Measurements from ENCODE around the gene SETD3. TPM values are rescaled to one million over a fixed set of nuclear protein-coding genes. Genes with fewer than 3 reads are reported as not detected.

Gene SETD3
- total RNA-seq, 1 donor from 2014 or later = 61.5 TPM

DNA sequence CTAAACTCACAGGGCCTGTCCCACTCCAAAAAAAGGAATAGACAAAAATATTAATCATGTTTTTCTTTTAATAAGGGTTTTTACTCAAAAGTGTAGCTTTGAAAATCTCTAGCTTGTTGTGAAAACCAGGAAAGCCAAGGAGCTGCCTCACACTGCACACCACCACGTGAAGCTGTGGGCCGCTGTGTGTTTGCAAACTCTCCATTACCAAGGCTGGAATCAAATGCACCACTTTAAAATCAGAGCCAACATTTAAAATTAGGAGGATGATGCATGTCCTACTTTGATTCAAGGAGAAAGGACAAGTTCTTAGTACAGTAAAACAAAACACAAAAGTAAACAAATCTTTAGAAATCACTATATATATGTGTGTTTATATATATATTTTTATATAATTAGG, 83.0 kb downstream of the SETD3 start:
- no peak for DNase-seq (ENCODE audit: low spot score)

DNA sequence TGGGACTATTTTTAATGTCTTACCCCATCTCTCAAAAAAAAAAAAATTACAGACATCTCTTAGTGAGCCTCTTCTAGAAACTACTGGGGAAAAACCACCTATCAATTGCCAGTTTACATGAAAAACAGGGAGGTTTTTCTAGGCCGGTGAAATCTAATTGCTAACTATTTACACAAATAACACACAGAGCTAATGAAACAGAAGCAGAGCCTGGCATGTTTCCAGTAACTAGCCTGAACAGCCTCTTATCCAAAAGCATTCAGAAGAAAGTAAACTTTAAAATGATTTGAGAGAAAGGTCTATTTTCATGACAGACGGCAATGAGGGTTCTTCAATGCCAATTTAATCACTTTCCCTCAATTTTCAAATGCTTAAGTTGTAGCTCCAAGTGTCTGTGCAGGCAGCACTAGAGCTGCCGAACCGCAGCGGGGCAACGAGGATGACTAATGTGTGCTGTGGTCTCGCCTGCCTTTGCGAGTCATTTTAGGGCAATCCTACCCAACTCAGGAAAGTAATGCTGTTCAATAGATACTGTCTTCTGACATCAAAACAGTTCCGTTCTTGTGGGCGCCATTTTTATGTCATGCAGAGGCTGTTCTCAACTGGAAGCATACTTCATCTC, 84.6 kb downstream of the SETD3 start:
- no peak for DNase-seq (ENCODE audit: low spot score)

DNA sequence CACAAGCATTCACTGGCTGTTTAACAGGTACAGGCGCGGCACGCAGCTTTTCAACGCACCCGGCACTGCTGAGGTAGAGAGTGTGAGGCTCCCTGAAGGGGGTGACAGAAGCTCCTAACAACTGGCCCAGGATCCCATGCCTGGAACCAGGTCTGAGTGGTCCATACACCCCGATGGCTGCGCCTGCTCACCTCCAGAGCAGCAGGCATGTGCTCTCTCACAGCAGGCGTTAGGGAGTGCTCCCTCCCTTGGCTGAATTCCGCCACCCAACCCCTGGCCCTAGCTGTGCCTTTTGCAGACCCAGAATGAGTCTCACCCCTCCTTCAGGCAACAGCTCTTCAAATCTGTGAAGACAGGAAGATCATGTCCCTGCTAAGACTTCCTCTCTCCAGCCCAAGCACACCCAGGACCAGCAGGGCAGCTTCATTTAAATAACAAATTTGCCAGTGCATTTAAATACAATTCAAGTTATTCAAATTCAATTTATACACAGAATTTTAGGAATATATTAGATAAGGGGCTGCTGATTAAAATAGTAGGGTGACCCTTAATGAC, 86.0 kb downstream of the SETD3 start:
- DNase-seq (ENCODE audit: low spot score) = no peak

DNA sequence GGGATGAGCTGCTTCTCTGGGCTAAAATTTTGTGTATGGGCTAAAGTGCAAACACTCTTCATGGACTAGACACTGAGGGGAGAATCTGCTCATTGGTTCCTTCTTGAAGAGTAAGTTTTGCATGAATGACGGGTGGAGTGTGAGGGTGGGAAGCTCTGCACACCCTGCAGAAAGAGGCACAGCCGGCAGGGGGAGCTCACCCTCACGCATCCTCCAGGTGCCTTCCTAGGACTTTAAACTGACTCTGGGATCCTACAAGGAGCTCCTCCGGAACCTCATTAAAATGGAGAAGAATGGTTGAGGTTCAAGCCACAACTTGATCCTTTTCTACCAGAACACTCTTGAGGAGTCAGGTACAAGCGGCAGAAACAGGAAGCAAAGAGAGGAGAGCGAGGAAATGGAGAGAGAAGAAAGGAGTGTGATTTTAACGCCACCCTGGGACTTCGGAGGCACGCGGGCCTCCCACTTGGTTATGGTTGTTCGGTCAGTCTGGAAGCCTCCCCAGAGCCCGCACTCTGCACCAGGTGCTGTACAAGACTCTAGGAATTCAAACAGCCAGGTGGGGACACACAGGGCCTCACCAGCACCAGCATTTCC, 87.5 kb downstream of the SETD3 start:
- no peak for DNase-seq (ENCODE audit: low spot score)

DNA sequence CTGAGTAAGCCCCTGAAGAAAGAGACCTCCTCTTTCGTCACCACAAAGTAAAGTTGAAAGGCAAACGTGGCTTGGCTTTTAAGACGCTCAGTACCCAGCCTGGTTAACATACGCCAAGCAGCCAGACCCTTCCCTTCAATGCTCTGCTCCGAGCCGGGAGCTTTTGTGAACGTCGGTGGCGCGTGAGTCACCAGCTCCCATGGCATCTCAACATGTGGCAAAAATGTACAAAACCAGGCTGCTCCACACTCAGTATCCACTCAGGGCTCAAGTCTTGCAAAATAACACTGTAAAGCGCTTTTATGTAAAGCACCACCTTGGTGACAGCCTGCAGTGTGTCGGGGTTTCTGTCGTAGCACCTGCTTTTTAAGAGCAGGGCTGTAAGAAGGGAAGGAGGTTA, 89.0 kb downstream of the SETD3 start:
- no peak for DNase-seq (ENCODE audit: low spot score)

DNA sequence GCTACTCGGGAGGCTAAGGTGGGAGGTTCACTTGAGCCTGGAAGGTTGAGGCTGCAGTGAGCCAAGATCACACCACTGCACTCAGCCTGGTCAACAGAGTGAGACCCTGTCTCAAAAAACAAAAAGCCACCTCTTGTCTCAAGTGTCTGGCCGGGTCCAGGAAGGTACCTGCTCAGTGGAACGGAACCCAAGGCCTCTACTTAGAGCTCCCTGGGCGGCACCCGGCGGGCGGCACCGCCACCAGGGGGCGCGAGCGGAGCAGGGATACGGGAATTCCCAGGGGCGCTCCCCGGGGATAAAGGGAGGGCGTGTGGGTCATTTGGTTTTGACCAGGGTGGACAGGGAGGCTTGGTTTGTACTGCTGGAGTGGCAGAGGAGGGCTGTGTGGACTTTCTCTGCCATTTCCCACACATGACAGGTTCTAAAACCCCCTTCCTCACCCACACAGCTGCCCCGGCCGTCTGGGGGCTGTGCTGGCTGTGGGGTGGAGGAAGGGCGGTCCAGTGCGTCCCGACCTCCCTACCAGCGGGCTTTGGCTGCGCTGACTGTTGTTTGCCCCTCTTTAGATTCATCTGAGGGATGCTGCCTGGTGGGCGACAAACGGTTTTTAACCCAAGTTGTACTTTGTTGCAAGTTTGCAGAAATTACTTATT, 91.4 kb downstream of the SETD3 start:
- no peak for DNase-seq (ENCODE audit: low spot score)

DNA sequence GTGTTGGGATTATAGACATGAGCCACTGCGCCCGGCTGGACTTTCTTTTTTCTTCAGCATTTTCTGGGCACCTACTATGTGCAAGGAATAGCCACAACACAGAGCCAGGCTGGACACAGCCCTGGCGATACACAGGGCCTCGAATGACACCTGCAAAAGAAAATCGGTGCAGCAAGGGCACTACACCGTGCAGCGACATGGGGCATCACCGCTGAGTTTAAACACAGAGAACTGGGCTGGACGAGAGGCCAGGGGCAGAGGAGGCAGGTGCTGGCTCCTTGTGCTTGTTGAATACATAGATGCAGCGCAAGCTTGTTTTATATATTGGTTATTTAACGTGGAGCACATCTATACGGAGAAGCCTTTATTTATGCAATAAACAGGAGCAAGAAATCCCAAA, 92.4 kb downstream of the SETD3 start:
- no peak for DNase-seq (ENCODE audit: low spot score)

DNA sequence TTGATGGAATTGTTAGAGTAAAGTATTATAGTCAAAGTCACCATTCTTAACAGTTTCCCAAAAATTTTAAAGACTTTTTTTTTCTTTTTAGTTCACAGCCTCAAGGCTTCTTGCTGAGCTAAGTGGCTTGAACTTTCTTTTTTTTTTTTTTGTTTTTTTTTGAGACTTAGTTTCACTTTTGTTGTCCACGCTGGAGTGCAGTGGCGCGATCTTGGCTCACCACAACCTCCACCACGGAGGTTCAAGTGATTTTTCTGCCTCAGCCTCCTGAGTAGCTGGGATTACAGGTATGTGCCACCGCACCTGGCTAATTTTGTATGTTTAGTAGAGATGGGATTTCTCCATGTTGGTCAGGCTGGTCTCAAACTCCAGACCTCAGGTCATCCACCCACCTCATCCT, 92.8 kb downstream of the SETD3 start:
- DNase-seq (ENCODE audit: low spot score) = no peak

DNA sequence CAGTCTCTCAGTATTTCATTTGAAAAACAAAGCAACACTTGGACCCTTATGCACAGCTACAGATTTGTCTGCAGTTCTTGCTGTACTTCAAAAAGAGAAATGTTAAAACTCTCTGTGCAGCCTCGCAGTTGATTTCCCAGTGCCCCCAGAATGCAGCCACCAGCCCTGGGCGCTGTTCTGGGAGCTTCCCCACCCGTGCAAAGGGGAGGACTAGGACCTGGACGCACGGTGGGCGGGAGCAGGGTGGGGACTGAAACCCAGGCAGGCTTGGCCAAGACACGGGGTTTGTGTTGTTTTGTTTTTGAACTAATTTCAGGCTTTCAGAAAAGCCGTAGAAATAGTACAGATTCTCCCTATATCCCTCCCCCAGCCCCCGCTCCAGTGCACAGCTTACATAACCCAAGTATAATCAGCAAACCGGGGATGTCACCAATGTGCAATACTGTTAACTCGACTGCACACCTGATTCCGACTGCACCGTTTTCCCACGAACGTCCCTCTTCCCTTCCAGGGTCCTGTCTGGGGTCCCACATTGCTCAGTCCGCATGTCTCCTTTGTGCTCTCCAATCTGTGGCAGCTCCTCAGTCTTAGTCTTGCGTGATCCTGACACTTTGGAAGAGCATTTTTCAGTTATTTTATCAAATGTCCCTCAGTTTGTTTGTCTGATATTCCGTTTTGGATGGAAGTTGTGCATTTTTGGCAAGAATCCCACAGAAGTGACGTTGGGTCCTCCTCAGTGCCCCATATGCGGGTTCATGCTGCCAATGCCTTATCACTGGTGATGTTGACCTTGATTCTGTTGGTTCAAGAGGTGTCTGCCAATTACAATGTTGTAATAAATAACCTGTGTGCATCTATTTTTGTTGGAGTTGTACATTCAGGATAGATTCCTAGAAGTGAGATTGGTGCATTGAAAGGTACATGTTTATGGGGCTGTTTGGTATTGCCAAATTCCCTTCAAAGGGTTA, 95.9 kb downstream of the SETD3 start:
- DNase-seq (ENCODE audit: low spot score) = peak; percentile 26

DNA sequence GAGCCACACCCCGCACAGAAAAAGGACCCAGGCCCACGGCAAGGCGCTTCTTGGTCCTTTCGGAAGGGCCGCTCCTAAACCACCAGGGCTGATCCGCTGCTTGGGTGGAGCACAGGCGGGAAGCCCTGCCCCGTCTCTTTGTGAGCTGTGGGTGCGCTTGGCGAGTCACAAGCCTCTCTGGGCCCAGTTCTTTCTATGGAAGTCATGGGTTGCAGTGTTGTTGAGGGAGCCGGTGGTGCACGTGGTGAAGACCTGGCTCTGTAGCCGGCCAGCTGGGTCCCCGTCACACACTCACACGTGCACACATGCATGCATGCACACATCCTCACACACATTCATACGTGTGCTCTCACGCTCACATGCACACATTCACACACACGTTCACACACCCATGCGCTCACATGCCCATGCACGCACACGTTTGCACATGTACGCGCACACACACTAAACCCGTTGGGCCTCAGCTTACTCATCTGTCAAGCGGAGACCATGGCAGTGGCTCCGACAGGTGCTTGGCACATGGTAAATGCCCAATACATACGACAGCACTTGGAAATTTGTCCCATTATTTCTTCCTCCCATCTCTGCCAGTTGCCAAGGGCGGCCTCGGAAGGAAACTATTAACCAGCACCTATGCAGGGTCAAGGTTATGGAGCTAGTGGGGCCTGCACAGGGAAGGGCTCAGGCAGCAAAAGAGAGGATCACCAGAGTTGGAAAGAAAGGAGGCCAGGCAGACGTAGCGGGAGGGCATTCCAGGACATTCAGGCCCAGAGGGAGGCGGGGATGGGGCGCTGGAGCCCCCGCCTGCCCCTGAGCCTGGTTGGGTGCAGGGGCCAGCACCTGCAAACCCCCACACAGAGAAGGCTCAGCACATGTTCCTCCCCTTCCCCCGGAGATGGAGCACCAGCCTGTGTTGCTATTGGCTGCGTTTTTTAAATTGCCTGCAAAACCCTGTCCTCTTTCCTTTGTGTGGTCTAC, 96.9 kb downstream of the SETD3 start:
- peak; percentile 67 for DNase-seq (ENCODE audit: low spot score)

DNA sequence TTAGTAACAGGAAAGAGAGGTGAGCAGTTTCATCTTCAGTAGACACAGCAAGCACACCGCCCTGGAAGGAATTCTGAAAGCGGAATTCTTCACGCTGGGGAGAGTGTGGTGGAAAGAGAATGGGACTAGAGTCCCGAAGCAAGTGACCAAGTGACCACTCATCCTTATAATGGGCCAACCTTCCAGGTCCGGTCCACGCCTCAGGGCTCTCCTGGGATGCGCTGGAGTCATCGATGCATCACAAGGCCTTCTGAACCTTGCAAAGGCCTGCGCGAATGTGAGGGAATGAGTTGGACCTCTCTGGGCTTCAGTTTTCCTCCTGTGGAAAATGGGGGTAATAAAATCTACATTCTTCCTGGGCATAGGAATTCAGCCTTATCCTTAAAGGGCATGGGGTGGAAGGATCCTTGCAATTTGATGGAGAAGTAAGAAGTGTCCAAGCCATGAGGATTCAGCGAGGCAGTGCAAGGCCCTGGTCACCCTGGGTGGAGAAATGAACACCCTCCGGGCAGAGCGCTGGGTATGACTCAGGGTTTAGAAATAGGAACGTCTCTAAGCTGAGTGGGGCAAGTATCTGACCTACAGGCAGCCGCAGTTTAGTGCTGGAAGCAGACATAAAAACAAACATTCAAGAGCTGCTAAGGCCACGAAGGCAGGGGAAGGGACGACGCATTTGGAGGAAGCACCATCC, 97.7 kb downstream of the SETD3 start:
- DNase-seq (ENCODE audit: low spot score) = peak; percentile 57

DNA sequence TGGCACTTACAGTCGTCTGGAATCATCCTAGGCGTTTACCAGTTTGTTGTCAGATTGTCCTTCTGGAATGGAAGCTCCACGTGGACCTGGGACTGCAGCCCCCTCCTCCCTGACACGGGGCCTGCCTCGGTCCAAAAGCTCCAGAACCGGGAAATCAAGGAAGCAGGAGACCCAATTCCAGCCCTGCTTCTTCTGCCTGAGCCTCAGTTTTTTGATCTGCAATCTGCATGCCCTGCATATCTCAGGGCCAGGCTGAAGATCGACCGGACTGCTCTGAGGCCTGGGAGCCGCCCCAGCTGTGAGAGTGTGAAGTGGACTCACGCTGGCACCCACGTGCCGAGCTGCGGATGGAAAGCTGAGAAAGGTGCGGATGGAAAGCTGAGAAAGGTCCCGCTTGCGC, 98.6 kb downstream of the SETD3 start:
- peak; percentile 74 for DNase-seq (ENCODE audit: low spot score)

DNA sequence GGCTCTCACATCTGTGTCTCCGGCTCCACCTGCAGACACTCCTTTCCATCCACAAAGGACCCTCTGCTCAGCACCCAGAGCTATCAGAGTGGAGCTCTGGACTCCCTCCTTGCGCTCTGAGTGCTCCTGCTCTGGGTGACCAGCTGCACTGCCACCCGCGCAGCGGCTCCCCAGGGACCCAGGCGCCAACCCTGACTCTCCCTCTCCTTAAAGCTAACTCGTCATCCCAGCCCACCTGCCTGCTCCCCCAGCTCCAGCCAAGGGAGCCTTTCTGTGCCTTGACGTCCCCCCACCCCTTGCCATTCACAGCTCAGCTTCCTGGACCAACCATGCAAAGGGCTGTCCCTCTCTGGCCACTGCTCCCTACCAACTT, 99.0 kb downstream of the SETD3 start:
- peak; percentile 81 for DNase-seq (ENCODE audit: low spot score)

DNA sequence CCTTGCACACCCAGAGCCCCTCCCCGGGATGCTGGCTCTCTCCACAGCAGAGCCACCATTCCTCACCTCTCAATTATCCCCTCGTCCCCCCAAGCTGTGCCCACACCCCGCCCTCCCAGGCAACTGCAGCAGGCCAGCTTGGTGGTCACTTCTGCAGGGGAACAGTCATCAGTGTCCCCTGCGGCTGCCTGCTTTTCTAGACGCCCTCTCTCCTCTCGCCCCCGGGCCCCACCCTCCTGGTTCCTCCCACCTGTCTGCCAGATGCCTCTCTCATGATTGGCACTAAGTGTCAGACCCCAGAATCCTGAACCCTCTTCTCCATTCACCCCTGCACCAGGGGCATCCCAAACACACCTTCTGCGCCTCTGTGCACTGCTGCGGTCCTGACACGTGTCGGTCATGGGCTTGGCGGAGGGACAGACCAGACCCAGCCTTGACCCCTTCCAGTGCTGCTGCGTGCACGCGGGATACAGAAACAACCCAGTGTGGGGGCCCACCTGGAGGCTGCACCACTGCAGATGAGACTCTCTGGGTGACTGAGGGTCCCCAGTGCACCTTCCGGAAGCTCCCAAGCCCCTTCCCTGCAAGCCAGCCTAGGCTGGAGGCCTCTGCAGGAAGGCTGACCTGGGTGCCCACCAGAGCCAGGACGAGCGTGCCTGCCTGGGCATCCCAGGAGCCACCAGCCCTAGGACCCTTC, 99.5 kb downstream of the SETD3 start:
- DNase-seq (ENCODE audit: low spot score) = peak; percentile 83

DNA sequence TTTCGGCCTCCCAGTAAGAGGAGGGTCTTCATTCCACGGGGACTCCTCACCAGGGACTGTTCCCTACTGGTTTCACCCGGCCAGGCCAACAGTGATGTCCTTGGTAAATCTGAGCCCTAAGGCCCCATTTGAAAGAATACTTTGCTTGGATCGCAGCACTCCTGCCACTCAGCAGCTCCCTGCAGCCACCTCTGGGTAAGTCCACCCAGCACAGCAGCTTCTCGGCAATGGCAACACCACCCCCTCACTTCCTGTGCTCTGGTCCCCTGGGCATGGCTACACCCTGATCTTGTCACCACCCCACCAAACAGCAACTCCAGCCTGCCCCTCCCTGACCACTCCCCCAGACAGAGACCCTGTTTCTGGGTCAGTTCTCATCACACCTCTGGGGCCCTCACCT, 100.3 kb downstream of the SETD3 start:
- DNase-seq (ENCODE audit: low spot score) = peak; percentile 59

DNA sequence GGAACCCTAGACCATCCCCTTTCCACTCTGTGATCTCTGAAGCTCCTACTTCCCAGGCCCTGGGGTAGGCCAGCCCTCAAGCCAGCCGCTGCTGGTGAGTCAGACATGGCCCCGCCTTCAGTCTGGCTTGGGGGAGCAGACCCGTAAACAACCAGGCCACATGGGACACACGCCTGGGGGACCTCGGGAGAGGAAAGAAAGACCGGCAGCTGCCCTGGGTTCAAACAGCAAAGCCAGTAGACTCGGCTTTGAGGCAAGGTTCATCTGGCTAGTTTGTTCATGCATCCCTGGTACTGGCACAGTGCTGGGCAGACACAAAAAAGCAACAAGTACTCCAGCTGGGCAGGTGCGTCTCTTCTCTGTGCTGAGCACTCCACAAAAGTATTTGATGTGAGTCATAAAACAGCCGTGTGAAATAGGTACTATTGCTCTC, 101.9 kb downstream of the SETD3 start:
- peak; percentile 82 for DNase-seq (ENCODE audit: low spot score)

DNA sequence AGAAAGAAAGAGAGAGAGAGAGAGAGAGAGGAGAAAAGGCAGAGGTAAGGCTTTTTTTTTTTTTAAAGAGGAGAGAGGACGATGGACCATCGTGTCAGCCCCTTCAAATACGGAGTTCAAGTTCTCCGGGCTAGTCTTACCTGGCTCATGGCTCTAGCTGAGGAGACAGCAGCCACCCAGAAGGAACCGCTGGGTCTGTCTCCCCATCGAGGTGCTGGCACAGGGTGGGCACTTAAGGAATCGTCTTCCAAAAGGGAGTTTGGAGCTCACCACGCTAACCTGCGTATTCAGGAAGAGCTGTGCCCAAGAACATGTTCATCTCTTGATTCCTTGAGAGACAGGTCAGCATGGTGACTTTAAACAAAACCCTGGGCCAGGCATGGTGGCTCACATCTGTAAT, 102.7 kb downstream of the SETD3 start:
- peak; percentile 26 for DNase-seq (ENCODE audit: low spot score)

DNA sequence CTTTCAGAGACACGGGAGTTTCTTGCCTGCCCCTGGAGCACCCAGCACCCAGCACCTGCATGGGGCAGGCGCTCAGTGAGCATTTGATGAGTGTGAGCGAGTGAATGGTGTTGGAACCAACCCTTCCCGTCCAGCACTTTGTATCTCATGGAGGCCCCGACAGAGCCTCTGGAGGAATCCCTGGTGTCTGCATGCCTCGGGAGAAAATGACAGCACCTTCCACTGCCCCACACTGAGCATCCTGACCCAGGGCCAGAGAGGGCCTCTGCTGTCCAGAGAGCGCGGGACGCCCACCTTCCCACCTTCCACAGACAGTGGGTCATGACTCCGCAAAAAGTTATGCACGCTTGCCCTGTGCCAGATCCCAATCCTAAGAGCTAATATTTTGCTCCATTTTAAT, 105.7 kb downstream of the SETD3 start:
- DNase-seq (ENCODE audit: low spot score) = peak; percentile 45
